ENCODE data around the gene GUCA1A. TPM values are rescaled to one million over a fixed set of nuclear protein-coding genes. Genes with fewer than 3 reads are reported as not detected.

Gene GUCA1A
- total and polyA plus RNA-seq, 4 donors: 0.02 to 0.04 TPM; not detected in 2

DNA sequence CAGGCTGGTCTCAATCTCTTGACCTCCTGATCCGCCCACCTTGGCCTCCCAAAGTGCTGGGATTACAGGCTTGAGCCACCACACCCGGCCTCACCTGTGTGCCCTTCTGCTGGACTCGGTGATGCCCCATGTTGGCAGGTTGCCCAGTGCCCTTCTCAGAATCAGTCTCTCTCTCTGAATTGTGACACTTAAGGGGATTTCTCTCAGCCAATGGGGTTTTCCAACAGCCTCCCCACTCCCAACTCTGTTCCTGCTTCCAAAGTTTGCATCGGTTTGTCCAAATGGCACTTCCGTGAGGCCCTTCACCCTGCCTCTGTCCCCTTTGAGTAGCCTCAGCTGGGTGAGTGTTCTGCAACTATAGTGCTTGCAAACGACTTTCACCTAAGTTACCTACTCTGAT, 47.6 kb downstream of the GUCA1A start:
- TF ChIP-seq, protein P1, sequence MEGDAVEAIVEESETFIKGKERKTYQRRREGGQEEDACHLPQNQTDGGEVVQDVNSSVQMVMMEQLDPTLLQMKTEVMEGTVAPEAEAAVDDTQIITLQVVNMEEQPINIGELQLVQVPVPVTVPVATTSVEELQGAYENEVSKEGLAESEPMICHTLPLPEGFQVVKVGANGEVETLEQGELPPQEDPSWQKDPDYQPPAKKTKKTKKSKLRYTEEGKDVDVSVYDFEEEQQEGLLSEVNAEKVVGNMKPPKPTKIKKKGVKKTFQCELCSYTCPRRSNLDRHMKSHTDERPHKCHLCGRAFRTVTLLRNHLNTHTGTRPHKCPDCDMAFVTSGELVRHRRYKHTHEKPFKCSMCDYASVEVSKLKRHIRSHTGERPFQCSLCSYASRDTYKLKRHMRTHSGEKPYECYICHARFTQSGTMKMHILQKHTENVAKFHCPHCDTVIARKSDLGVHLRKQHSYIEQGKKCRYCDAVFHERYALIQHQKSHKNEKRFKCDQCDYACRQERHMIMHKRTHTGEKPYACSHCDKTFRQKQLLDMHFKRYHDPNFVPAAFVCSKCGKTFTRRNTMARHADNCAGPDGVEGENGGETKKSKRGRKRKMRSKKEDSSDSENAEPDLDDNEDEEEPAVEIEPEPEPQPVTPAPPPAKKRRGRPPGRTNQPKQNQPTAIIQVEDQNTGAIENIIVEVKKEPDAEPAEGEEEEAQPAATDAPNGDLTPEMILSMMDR (IDR thresholded peaks at IDR 0.05; ENCODE audit: control extremely low read depth, extremely low read depth): no peak
- no peaks in the 10 kb centered on the region for H3K27me3 ChIP-seq (ENCODE audit: control insufficient read depth in 3 of 3, insufficient read depth in 3 of 3, low read length in 2 of 3)
- no peak for DNase-seq
- no peak overlapping the region for H3K9ac ChIP-seq (ENCODE audit: insufficient read depth in 1 of 2, low read length in 2 of 2)
- no peaks in the 10 kb centered on the region for H3K9me3 ChIP-seq (ENCODE audit: control insufficient read depth in 4 of 4, insufficient read depth in 3 of 4, low read length in 3 of 4)
- H3K4me3 ChIP-seq: no peak overlapping the region
- ATAC-seq (ENCODE audit: insufficient read depth, low FRiP score): no peak
- whole genome bisulfite sequencing, 2 donors: 76 to 85% methylated on average over 6 of the region's 6 CpGs
- H3K36me3 ChIP-seq (ENCODE audit: control insufficient read depth in 4 of 4, insufficient read depth in 4 of 4, low read length in 4 of 4): no peaks in the 10 kb centered on the region
- no peak overlapping the region for H3K27ac ChIP-seq (ENCODE audit: low read depth in 1 of 2, low read length in 1 of 2)
- H3K4me1 ChIP-seq (ENCODE audit: control insufficient read depth in 5 of 5, insufficient read depth in 5 of 5, low read length in 5 of 5): peaks cover 0 to 15% (median 0%) of the 10 kb centered on the region in 5 donors

DNA sequence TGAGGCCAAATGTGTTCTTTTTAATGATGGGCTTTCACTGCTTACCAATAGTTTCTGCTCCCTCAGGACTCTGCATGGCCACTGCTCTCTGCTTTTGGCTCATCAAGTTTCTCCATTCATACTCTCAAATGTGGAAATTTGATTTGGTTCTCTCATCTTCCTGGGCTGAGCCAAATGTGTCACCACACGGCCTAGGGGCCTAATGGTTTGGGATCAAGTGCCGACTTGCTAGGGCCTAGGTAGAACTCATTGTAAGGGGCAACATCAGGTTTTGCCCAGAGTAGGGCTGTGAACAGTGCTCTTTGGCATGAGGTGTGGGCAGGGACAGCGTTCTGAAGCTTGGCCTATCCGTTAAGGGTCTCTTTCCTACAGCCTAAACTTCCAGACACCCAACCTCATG, 48.4 kb downstream of the GUCA1A start:
- Histone ChIP-seq H3K36me3 (ENCODE audit: control insufficient read depth in 4 of 4, insufficient read depth in 4 of 4, low read length in 4 of 4) (no peaks in the 10 kb centered on the region), H3K9ac (ENCODE audit: insufficient read depth in 1 of 2, low read length in 2 of 2) (no peak overlapping the region)
- TF ChIP-seq, protein P1 (IDR thresholded peaks at IDR 0.05; ENCODE audit: control extremely low read depth, extremely low read depth): no peak

DNA sequence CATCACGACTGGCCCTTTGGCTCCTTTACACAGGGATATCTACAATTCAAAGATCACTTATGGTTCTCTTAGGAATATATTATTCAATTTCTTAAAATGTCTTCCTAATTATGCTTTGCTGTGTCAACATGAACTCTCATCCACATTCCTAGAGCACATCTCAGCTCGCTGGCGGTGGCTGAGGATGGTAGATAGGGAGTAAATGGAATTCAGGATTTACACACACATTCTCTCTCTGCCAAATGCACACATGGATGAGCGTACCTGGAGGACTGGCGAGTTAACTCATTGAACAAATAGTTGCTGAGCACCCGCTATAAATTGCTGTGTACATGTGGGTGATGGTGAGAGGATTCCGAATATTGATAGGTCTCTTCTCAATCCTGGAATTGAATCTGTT, 49.3 kb downstream of the GUCA1A start:
- DNase-seq (no peak), ATAC-seq (ENCODE audit: insufficient read depth, low FRiP score) (no peak)
- H3K4me3 ChIP-seq: no peak overlapping the region
- peaks cover 0 to 22% (median 10%) of the 10 kb centered on the region in 5 donors for H3K4me1 ChIP-seq (ENCODE audit: control insufficient read depth in 5 of 5, insufficient read depth in 5 of 5, low read length in 5 of 5)
- H3K9me3 ChIP-seq (ENCODE audit: control insufficient read depth in 4 of 4, insufficient read depth in 3 of 4, low read length in 3 of 4): no peaks in the 10 kb centered on the region
- peaks cover 0 to 2% (median under 1%) of the 10 kb centered on the region in 4 donors for H3K36me3 ChIP-seq (ENCODE audit: control insufficient read depth in 4 of 4, insufficient read depth in 4 of 4, low read length in 4 of 4)
- TF ChIP-seq, protein P1 (IDR thresholded peaks at IDR 0.05; ENCODE audit: control extremely low read depth, extremely low read depth): no peak
- WGBS, 2 donors: 85 to 89% methylated on average over 7 of the region's 7 CpGs
- H3K27me3 ChIP-seq (ENCODE audit: control insufficient read depth in 3 of 3, insufficient read depth in 3 of 3, low read length in 2 of 3): no peaks in the 10 kb centered on the region
- H3K27ac ChIP-seq (ENCODE audit: low read depth in 1 of 2, low read length in 1 of 2): no peak overlapping the region
- H3K9ac ChIP-seq (ENCODE audit: insufficient read depth in 1 of 2, low read length in 2 of 2): no peak overlapping the region

More for the DNA sequence above, 48.4 kb downstream of the GUCA1A start:
- no peak for DNase-seq
- H3K27me3 ChIP-seq (ENCODE audit: control insufficient read depth in 3 of 3, insufficient read depth in 3 of 3, low read length in 2 of 3): no peaks in the 10 kb centered on the region
- no peaks in the 10 kb centered on the region for H3K9me3 ChIP-seq (ENCODE audit: control insufficient read depth in 4 of 4, insufficient read depth in 3 of 4, low read length in 3 of 4)
- H3K4me1 ChIP-seq (ENCODE audit: control insufficient read depth in 5 of 5, insufficient read depth in 5 of 5, low read length in 5 of 5): peaks cover 0 to 18% (median under 1%) of the 10 kb centered on the region in 5 donors
- H3K27ac ChIP-seq (ENCODE audit: low read depth in 1 of 2, low read length in 1 of 2): no peak overlapping the region
- H3K4me3 ChIP-seq: no peak overlapping the region
- 84 to 91% methylated on average over 4 of the region's 4 CpGs for WGBS, 2 donors
- ATAC-seq (ENCODE audit: insufficient read depth, low FRiP score): no peak

Measured in lung (tissue), 12 donors.